Measurements from ENCODE around the gene POLR2C.

The POLR2C gene

GRCh38 chr16:57469046-57469445, 6.6 kb downstream of the POLR2C start:
- Histone ChIP-seq H3K36me3 (replicated peaks; ENCODE audit: low read depth, low read length) (peaks cover 69% of the 10 kb centered on the region), H3K79me2 (ENCODE audit: low read length) (peaks cover 3% of the 10 kb centered on the region), H3K4me3 (ENCODE audit: low read length) (no peak overlapping the region), H3K9me3 (ENCODE audit: insufficient read depth, low read length) (no peaks in the 10 kb centered on the region), H2AFZ (ENCODE audit: low read depth, low read length) (no peak overlapping the region), H3K27ac (ENCODE audit: low read length) (no peak overlapping the region), H3K4me2 (ENCODE audit: low read length) (no peak overlapping the region), H3K27me3 (ENCODE audit: low read depth, low read length) (no peaks in the 10 kb centered on the region), H4K20me1 (ENCODE audit: insufficient read depth, low read length) (0 out of 2 replicates have a peak, but pooled peaks cover 3% of the 10 kb centered on the region), H3K9ac (ENCODE audit: low read length) (no peak overlapping the region), H3K4me1 (ENCODE audit: low read length) (no peaks in the 10 kb centered on the region)
- TF ChIP-seq, protein P1, sequence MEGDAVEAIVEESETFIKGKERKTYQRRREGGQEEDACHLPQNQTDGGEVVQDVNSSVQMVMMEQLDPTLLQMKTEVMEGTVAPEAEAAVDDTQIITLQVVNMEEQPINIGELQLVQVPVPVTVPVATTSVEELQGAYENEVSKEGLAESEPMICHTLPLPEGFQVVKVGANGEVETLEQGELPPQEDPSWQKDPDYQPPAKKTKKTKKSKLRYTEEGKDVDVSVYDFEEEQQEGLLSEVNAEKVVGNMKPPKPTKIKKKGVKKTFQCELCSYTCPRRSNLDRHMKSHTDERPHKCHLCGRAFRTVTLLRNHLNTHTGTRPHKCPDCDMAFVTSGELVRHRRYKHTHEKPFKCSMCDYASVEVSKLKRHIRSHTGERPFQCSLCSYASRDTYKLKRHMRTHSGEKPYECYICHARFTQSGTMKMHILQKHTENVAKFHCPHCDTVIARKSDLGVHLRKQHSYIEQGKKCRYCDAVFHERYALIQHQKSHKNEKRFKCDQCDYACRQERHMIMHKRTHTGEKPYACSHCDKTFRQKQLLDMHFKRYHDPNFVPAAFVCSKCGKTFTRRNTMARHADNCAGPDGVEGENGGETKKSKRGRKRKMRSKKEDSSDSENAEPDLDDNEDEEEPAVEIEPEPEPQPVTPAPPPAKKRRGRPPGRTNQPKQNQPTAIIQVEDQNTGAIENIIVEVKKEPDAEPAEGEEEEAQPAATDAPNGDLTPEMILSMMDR (IDR thresholded peaks at IDR 0.05; ENCODE audit: low read depth, low read length): no peak
- no peak for TF ChIP-seq EZH2phosphoT487 (IDR thresholded peaks at IDR 0.05; ENCODE audit: low read depth)

DNA sequence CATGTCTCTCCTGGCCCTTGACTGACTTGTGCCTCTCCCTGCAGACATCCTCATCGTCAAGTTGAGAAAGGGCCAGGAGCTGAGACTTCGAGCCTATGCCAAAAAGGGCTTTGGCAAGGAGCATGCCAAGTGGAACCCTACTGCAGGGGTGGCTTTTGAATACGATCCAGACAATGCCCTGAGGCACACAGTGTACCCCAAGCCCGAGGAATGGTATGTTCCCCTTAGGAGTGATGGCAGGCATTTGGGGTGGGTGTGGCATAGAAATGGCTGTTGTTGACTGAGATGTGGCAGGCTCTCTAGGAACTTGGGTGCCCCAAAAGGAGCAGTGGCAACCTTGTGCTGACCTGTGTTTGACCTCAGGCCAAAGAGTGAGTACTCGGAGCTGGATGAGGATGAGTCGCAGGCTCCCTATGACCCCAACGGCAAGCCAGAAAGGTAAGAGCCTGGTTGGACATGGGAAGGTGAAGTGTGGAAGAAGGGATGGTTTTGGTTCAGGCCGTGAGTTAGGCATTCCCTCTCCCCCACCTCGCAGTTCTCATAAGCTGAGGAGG, 7.5 kb downstream of the POLR2C start:
- peaks cover 61% of the 10 kb centered on the region for H3K36me3 ChIP-seq (replicated peaks; ENCODE audit: low read depth, low read length)
- H3K4me2 ChIP-seq (ENCODE audit: low read length): no peak overlapping the region
- no peaks in the 10 kb centered on the region for H3K27me3 ChIP-seq (ENCODE audit: low read depth, low read length)

DNA sequence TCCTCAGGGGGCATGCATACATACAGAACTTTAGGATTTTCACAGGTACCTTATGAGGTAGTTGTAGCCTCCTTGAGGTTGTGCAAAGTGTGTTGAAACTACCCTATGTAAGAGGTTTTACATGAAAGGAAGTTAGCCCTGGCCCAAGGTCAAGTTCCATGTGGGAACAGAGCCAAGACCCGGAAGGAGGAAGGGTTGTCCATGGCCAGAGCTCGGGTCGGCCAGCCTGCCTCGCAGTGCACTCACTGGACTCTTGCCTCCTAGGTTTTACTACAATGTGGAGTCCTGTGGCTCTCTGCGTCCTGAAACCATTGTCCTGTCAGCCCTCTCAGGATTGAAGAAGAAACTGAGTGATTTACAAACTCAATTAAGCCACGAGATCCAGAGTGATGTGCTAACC, 8.2 kb downstream of the POLR2C start:
- H3K27me3 ChIP-seq (ENCODE audit: low read depth, low read length): no peaks in the 10 kb centered on the region
- no peaks in the 10 kb centered on the region for H3K9me3 ChIP-seq (ENCODE audit: insufficient read depth, low read length)
- no peak for TF ChIP-seq EZH2phosphoT487 (IDR thresholded peaks at IDR 0.05; ENCODE audit: low read depth)
- TF ChIP-seq, protein P1 (IDR thresholded peaks at IDR 0.05; ENCODE audit: low read depth, low read length): no peak
- H4K20me1 ChIP-seq (ENCODE audit: insufficient read depth, low read length): 0 out of 2 replicates have a peak, but pooled peaks cover 3% of the 10 kb centered on the region
- H3K79me2 ChIP-seq (ENCODE audit: low read length): no peaks in the 10 kb centered on the region
- no peak overlapping the region for H3K4me3 ChIP-seq (ENCODE audit: low read length)
- H3K4me1 ChIP-seq (ENCODE audit: low read length): peaks cover 1% of the 10 kb centered on the region
- H3K27ac ChIP-seq (ENCODE audit: low read length): no peak overlapping the region
- H2AFZ ChIP-seq (ENCODE audit: low read depth, low read length): no peak overlapping the region
- H3K36me3 ChIP-seq (replicated peaks; ENCODE audit: low read depth, low read length): peaks cover 55% of the 10 kb centered on the region
- no peak overlapping the region for H3K9ac ChIP-seq (ENCODE audit: low read length)
- H3K4me2 ChIP-seq (ENCODE audit: low read length): no peak overlapping the region

More for the DNA sequence above, 7.5 kb downstream of the POLR2C start:
- 0 out of 2 replicates have a peak, but pooled peaks cover 3% of the 10 kb centered on the region for H4K20me1 ChIP-seq (ENCODE audit: insufficient read depth, low read length)
- no peak overlapping the region for H3K9ac ChIP-seq (ENCODE audit: low read length)
- H3K4me3 ChIP-seq (ENCODE audit: low read length): no peak overlapping the region
- no peak overlapping the region for H2AFZ ChIP-seq (ENCODE audit: low read depth, low read length)
- no peaks in the 10 kb centered on the region for H3K79me2 ChIP-seq (ENCODE audit: low read length)
- no peaks in the 10 kb centered on the region for H3K9me3 ChIP-seq (ENCODE audit: insufficient read depth, low read length)
- H3K27ac ChIP-seq (ENCODE audit: low read length): no peak overlapping the region
- TF ChIP-seq EZH2phosphoT487 (IDR thresholded peaks at IDR 0.05; ENCODE audit: low read depth): no peak
- TF ChIP-seq, protein P1 (IDR thresholded peaks at IDR 0.05; ENCODE audit: low read depth, low read length): no peak
- H3K4me1 ChIP-seq (ENCODE audit: low read length): no peaks in the 10 kb centered on the region

DNA sequence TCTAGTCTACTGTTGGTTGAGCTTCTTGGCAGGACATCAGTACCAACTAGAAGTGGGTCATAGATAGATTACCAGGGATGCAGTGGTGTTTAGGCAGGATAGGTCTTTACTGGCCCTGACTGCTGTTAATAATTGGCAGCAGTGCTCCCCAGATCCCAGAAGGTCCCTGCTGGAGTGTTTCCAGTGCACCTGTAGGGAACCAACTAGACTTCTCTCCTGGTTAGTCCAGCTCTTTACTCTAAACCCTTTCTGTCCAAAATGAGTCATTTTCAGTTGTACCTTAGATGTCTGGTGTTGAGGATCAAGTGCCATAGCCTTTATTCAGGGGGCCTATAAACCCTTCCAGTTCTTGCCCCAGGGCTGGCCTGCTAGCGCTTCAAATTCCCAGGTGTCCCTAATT, 8.7 kb downstream of the POLR2C start:
- no peak for TF ChIP-seq EZH2phosphoT487 (IDR thresholded peaks at IDR 0.05; ENCODE audit: low read depth)
- TF ChIP-seq, protein P1 (IDR thresholded peaks at IDR 0.05; ENCODE audit: low read depth, low read length): no peak
- H3K9me3 ChIP-seq (ENCODE audit: insufficient read depth, low read length): no peaks in the 10 kb centered on the region
- no peak overlapping the region for H2AFZ ChIP-seq (ENCODE audit: low read depth, low read length)
- H3K27ac ChIP-seq (ENCODE audit: low read length): no peak overlapping the region
- H3K9ac ChIP-seq (ENCODE audit: low read length): no peak overlapping the region
- peaks cover 50% of the 10 kb centered on the region for H3K36me3 ChIP-seq (replicated peaks; ENCODE audit: low read depth, low read length)
- H4K20me1 ChIP-seq (ENCODE audit: insufficient read depth, low read length): 0 out of 2 replicates have a peak, but pooled peaks cover 3% of the 10 kb centered on the region
- H3K4me1 ChIP-seq (ENCODE audit: low read length): peaks cover 6% of the 10 kb centered on the region
- no peak overlapping the region for H3K4me2 ChIP-seq (ENCODE audit: low read length)
- H3K27me3 ChIP-seq (ENCODE audit: low read depth, low read length): no peaks in the 10 kb centered on the region
- H3K4me3 ChIP-seq (ENCODE audit: low read length): no peak overlapping the region
- no peaks in the 10 kb centered on the region for H3K79me2 ChIP-seq (ENCODE audit: low read length)

All from OCI-LY3 (cell line).